ENCODE data around the gene NAA20. TPM values are rescaled to one million over a fixed set of nuclear protein-coding genes. Genes with fewer than 3 reads are reported as not detected.

The NAA20 gene
- total and polyA plus RNA-seq, 10 donors, result 19.3 to 68.4 (median 40.0) TPM

DNA sequence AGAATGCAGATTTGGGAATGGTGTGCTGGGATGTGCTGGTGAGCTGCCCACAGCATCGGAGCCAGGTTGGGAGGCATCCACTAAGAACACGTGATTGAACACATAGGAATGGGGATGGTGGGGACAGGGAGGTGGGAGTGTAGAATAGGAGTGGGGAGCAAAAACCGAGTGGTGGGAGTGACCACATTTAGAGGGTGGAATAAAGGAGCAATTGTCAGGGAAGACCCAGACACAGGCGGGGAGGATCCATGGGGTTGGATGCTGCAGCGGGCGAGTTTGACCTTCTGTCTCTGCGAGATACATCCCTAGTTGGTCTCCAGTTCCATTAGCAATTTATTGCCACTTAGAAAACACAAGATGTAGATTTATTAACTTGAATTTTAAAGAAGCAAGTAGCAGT is 4.7 kb downstream of the NAA20 start:
- no peak for DNase-seq
- no peak overlapping the region for H3K4me3 ChIP-seq
- peaks cover 14 to 62% (median 42%) of the 10 kb centered on the region in 6 donors for H3K4me1 ChIP-seq
- no peaks in the 10 kb centered on the region for H3K9me3 ChIP-seq
- H3K27me3 ChIP-seq (replicated peaks in 1 of 7), result no peaks in the 10 kb centered on the region
- intact Hi-C loops (cut with DNase I; ENCODE audit: low total_unique reads), result no loop called here
- no peak for TF ChIP-seq POLR2A (IDR thresholded peaks at IDR 0.05)
- no peak for TF ChIP-seq POLR2AphosphoS5 (IDR thresholded peaks at IDR 0.05)
- TF ChIP-seq, protein P1, sequence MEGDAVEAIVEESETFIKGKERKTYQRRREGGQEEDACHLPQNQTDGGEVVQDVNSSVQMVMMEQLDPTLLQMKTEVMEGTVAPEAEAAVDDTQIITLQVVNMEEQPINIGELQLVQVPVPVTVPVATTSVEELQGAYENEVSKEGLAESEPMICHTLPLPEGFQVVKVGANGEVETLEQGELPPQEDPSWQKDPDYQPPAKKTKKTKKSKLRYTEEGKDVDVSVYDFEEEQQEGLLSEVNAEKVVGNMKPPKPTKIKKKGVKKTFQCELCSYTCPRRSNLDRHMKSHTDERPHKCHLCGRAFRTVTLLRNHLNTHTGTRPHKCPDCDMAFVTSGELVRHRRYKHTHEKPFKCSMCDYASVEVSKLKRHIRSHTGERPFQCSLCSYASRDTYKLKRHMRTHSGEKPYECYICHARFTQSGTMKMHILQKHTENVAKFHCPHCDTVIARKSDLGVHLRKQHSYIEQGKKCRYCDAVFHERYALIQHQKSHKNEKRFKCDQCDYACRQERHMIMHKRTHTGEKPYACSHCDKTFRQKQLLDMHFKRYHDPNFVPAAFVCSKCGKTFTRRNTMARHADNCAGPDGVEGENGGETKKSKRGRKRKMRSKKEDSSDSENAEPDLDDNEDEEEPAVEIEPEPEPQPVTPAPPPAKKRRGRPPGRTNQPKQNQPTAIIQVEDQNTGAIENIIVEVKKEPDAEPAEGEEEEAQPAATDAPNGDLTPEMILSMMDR (IDR thresholded peaks at IDR 0.05 in 8 of 11, conservative IDR thresholded peaks at IDR 0.05 in 3 of 11), result no peak
- H3K36me3 ChIP-seq, result peaks cover 0 to 45% (median 14%) of the 10 kb centered on the region in 6 donors
- 61 to 95% (median 91%) methylated on average over 7 of the region's 7 CpGs for WGBS, 5 donors
- peak overlapping the region in 4 of 8 donors; percentile 43 to 72 (median 52) for H3K27ac ChIP-seq

- H3K4me1 ChIP-seq, result peaks cover 13 to 59% (median 41%) of the 10 kb centered on the region in 6 donors
Measured at GRCh38 chr20:20022498-20022897, 5.3 kb downstream of the NAA20 start.

DNA sequence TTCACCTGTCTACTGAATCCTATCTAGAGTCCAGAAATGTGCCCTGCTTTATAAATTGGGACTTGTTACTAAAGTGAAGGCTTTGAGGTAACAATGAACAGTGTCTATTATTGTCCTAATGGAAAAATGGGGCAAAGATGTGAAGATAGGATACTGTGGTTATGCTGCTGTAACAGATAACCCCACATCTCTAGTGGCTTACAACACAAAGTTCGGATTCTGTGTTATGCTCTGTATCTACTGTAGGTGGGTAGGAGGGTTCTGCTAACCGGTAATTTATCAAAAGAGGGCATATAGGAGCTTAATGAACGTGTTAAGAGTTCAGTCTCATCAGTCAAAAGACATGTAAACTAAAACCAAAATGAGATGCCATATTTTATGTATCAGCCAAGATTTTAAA is 6.2 kb downstream of the NAA20 start:
- H3K27ac ChIP-seq, result peak overlapping the region in 2 of 8 donors; percentile 62 to 72
- no peaks in the 10 kb centered on the region for H3K9me3 ChIP-seq
- 91 to 96% (median 95%) methylated on average over 3 of the region's 3 CpGs for WGBS, 5 donors
- no peak overlapping the region for H3K4me3 ChIP-seq
- no peak for DNase-seq
- H3K36me3 ChIP-seq, result peaks cover 0 to 61% (median 27%) of the 10 kb centered on the region in 6 donors
- intact Hi-C loops (cut with DNase I; ENCODE audit: low total_unique reads), result no loop called here
- peaks cover 7 to 50% (median 33%) of the 10 kb centered on the region in 6 donors for H3K4me1 ChIP-seq
- no peaks in the 10 kb centered on the region for H3K27me3 ChIP-seq (replicated peaks in 1 of 7)
- TF ChIP-seq POLR2A (IDR thresholded peaks at IDR 0.05) (no peak), POLR2AphosphoS5 (IDR thresholded peaks at IDR 0.05) (no peak)
- TF ChIP-seq, protein P1 (IDR thresholded peaks at IDR 0.05 in 8 of 11, conservative IDR thresholded peaks at IDR 0.05 in 3 of 11), result no peak

More at GRCh38 chr20:20022498-20022897, 5.3 kb downstream of the NAA20 start:
- Histone ChIP-seq H3K36me3 (peaks cover 0 to 52% (median 18%) of the 10 kb centered on the region in 6 donors), H3K4me3 (no peak overlapping the region), H3K27me3 (replicated peaks in 1 of 7) (no peaks in the 10 kb centered on the region), H3K9me3 (no peaks in the 10 kb centered on the region), H3K27ac (peak overlapping the region in 4 of 8 donors; percentile 43 to 72 (median 52))
- intact Hi-C loops (cut with DNase I; ENCODE audit: low total_unique reads), result no loop called here
- TF ChIP-seq, protein P1 (IDR thresholded peaks at IDR 0.05 in 8 of 11, conservative IDR thresholded peaks at IDR 0.05 in 3 of 11), result no peak
- no peak for DNase-seq

DNA sequence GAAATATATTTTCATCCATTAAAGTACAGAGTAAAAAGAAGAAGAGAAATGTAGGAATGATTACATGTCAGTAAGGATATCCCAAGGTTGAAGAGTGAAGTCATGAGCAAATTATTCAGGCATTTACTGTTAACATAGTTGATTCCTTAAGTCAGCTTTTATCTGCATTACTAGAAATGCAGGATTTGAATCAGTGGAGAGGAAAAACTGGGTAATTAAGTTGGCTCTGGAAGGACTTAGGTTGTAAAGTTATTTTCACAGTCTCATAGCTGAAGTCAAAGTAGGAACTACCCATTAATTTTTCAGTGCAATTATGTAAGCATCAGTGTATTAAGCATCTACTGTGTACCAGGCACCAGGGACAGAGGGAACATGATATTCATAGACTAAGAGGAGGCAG is 7.8 kb downstream of the NAA20 start:
- H3K36me3 ChIP-seq, result peaks cover 0 to 76% (median 37%) of the 10 kb centered on the region in 6 donors
- H3K4me1 ChIP-seq, result peaks cover 0 to 35% (median 20%) of the 10 kb centered on the region in 6 donors
- no peaks in the 10 kb centered on the region for H3K9me3 ChIP-seq
- no peaks in the 10 kb centered on the region for H3K27me3 ChIP-seq (replicated peaks in 1 of 7)
- intact Hi-C loops (cut with DNase I; ENCODE audit: low total_unique reads), result no loop called here
- no peak for DNase-seq
- TF ChIP-seq POLR2AphosphoS5 (IDR thresholded peaks at IDR 0.05), result no peak
- H3K4me3 ChIP-seq, result no peak overlapping the region
- H3K27ac ChIP-seq, result no peak overlapping the region

DNA sequence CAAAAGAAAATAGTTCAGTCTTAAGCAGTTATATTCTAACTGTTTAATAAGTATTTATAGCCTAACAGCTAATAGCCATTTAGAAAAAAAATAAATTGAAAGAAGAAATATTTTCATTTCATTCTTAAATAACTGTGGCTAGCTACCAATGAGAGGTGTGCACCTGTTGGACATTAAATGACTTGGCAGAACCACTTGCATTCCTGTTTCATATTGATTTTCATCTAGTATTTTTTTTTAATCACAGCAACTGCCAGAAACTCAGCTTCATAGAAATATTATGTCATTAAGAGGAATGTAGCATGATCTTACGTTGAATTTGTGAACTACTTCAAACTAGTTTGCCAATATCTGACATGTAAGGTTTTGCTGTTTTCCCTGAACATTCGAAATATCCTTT is 10.1 kb downstream of the NAA20 start:
- Histone ChIP-seq H3K27me3 (replicated peaks in 1 of 7) (no peaks in the 10 kb centered on the region), H3K36me3 (peaks cover 0 to 93% (median 50%) of the 10 kb centered on the region in 6 donors), H3K9me3 (no peaks in the 10 kb centered on the region), H3K27ac (no peak overlapping the region), H3K4me1 (peaks cover 0 to 11% (median 3%) of the 10 kb centered on the region in 6 donors), H3K4me3 (no peak overlapping the region)
- no peak for DNase-seq
- TF ChIP-seq POLR2A (IDR thresholded peaks at IDR 0.05) (no peak), POLR2AphosphoS5 (IDR thresholded peaks at IDR 0.05) (no peak)
- TF ChIP-seq, protein P1 (IDR thresholded peaks at IDR 0.05 in 8 of 11, conservative IDR thresholded peaks at IDR 0.05 in 3 of 11), result no peak
- 92 to 95% (median 95%) methylated on average over 2 of the region's 2 CpGs for WGBS, 5 donors
- intact Hi-C loops (cut with DNase I; ENCODE audit: low total_unique reads), result no loop called here

Measured in spleen (tissue), 11 donors.